Skeletal muscle cell (primary cell): Measurements from ENCODE around the gene CD48.

Source experiments
- DNase-seq: peaks from one replicate; pipeline ENCODE4 v3.0.0-alpha.2; 2010; ENCODE audit warnings: low read depth
- H3K4me3 ChIP-seq: 2 replicates; pipeline ENCODE4 v1.5.1; 2011; ENCODE audit warnings: low read depth, mild to moderate bottlenecking, control low read depth, low read length, moderate library complexity

CD48 gene, protein sequence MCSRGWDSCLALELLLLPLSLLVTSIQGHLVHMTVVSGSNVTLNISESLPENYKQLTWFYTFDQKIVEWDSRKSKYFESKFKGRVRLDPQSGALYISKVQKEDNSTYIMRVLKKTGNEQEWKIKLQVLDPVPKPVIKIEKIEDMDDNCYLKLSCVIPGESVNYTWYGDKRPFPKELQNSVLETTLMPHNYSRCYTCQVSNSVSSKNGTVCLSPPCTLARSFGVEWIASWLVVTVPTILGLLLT

DNA sequence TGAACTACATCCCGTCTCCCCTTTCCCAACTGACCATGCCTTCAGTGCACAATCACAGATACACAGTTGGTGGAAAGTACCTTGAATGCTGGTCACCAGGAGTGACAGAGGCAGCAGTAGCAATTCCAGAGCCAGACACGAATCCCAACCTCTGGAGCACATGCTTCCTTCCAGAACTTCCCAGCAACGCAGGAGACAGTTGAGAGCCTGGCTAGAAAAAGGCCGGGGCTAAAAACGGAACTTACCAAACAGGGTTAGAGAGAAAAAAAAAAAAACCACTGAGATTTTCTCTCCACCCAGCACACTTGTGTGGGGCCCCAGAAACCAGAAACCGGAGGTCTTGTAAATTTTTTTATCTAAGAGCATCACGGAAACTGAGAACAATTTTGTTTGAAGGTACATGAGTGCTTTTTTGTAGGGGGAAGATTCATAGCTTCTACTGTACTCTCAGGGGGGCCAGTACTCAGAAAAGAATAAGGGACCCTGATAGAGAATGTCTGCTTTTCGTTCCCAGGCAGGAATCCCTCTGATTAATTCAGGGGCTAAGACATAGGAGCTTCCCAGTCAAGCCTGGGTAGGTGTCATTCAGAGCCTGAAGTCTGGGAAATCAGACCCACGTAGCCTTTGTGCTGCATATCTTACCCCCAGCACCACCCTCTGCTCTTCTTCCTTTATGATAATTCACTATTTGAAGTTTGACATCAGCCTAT is at the start of gene CD48:
Gene CD48 (minus strand): TSS at position 221 of the 710 bp plus-strand sequence. CDS start 59 bp downstream, at position 162.
- no peak within 1 kb of the TSS for H3K4me3 ChIP-seq
- DNase-seq: no peak

DNA sequence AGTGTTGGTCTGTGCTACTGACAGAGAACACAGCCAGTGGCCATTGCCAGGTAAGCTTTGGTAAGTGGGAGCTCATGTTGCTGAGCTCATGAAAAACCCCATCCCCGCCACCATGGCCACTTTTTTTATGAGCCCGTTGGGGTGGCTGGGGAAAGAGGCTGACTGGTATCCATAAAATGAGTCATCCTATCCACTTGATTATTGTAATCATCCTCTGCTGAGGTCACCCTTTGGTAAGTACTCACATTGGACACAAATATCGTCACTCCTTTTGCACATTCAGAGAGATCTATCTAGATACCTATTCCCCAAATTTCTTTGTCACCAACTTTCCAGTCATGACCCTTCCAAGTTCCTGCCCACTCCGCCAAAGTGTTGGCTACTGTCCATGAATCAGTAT is 49.4 kb upstream of the CD48 start:
- H3K4me3 ChIP-seq: no peak overlapping the region
- no peak for DNase-seq

DNA sequence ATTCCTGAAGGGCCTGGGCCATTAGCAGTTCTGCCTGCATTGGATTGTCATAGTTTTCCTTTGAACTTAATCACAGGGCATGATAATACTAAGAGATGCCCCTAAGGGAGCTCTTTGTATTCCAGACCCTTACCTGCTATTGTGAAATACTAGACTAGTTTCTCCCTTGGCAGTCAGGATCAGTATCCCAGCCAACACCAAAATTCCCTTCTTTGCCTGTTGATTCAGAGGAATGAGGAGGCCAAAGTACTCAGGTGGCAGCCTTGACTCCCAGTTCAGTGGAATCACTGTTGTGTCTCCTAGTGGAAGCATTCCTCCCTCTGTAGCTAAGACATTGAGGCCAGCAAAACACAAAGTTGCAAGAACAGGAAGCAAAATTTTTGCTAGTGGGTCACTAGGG is 48.1 kb upstream of the CD48 start:
- no peak for DNase-seq
- no peak overlapping the region for H3K4me3 ChIP-seq

DNA sequence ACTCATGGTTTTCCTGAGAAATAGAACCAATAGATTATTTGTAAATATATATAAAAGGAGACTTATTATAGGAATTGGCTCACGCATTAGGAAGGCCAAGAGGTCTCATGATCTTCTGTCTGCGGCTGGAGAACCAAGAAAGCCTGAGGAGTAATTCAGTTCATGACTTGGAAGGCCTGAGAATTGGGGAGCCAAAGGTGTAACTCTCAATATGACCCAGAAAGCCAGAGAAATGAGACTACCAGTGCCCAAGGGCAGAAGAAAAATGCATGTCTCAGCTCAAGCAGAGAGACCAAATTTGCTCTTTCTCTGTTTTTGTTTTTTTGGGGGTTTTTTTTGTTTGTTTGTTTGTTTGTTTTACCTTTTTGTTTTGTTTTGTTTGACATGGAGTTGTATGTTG is 46.9 kb upstream of the CD48 start:
- H3K4me3 ChIP-seq: no peak overlapping the region
- no peak for DNase-seq

DNA sequence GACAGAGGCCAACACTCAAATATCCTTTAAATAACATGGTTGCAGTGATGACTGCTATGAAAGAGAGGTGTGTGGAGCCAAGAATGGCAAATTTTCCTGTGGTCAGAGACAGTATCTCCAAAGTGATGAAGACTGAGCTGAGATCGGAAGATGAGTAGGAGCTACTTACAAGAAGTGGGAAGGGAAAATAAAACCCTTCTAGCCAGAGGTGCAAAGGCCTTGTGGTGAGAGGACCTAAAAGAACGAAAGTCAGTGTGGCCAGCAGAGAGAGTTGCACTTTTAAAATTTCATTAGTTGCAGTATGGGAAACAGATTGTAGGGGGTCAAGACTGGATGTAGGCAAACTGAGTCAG is 45.2 kb upstream of the CD48 start:
- DNase-seq: no peak
- no peak overlapping the region for H3K4me3 ChIP-seq

DNA sequence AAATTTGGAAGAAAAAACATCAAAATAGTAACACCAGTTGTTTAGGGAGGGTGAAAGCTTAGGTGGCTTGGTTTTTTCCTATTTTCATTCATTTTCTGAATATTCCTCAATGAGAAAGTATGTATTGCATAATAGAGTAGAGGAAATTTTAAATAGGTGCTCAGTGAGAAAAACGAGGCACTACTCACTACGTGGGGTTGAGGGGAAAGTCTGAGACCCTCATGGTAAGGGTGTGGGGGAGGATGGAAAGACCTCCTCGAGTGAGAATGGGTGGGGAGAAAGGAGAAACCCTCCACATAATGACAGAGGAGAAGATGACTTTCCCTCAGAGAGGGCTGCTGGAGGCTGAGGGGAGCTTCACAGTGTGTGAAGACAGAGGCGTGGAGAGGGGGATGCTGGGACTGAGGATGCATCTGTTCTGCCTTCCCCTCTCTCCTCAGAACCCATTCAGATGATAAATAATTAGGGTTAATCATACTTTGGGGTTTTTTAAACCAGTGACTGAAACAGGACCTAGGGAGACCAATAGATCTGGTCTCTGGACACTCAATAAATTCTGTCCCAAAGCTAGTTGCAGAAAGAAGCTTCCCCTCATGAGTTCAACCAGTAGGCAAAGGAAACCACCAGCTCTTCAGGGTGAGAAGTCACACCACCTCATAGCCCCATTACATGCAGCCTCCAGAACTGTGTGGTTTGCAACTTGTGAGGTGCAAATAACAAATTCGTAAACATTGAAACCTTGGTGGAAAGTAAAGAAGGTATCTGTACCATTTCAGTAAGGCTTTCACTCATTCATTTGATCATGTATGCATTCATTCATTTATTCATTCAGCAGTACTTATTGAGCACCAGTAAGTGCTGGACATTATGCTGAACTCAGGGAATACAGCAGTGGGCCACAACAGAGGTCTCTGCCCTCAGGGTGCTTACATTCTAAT is 44.6 kb upstream of the CD48 start:
- H3K4me3 ChIP-seq: no peak overlapping the region
- DNase-seq: no peak

DNA sequence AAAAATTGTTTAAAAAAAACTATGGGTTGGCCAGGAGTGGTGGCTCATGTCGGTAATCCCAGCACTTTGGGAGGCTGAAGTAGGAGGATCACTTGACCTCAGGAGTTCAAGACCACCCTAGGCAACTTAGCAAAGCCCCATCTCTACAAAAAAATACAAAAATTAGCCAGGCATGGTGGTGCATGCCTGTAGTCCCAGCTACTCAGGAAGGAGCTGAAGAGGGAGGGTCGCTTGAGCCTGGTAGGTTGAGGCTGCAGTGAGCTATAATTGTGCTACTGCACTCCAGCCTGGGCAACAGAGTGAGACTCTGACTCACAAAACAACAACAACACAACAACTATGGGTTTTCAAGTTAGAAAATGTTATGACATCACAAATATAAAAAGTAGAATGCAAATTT is 43.8 kb upstream of the CD48 start:
- DNase-seq: no peak
- H3K4me3 ChIP-seq: no peak overlapping the region

DNA sequence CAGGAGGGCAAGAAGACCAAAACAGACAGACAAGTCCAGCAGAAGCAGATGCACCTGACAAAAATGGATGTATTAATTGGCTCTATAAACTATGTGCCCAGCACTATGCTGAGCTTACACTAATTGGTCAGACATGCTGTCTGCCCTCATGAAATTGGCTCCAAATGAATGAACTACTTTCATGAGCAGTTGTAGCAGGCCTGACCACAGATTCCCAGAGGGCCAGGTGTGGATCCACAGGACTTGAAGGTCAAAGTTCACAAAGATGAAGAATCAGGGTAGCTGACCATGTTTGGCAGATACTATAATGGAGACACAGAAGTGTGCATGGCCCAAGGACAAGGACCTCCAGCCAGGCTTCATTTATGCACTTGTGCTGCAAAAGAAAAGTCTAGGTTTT is 42.0 kb upstream of the CD48 start:
- no peak overlapping the region for H3K4me3 ChIP-seq
- DNase-seq: no peak

DNA sequence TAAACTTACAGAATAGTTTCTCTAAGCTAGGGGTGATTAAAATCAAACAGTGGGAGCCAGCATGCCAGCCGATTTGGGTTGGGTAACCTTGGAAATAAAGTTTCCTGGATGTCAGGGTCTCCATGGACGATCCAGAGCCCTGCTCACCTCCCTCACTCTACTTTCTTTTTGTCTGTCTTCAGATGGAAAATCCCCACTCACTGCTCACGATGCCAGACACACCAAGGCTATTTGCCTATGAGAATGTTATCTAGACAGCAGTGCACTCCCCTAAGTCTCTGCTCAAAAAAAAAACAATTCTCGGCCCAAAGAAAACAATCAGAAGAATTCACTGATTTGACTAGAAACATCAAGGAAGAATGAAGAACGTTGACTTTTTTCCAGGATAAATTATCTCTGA is 41.3 kb upstream of the CD48 start:
- DNase-seq: no peak
- H3K4me3 ChIP-seq: no peak overlapping the region

DNA sequence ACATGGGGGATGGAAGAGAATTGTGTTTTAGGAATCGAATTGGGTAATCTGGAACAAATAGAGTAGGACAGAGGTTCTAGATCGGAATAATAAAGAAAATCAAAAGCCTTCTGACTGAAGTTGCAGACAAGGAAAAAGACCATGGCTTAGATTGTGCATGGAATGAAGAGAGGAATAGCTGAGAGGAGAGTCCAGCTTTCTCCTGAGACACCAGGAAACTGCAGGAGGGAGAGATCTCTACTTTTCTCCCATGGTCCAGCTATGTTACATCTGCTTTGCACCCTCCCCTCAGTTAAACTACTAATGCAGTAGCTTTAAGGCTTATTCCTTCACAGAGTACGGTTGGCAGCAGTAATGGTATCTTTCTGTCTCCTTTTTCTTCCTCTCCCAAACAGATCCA is 40.8 kb upstream of the CD48 start:
- DNase-seq: no peak
- no peak overlapping the region for H3K4me3 ChIP-seq

DNA sequence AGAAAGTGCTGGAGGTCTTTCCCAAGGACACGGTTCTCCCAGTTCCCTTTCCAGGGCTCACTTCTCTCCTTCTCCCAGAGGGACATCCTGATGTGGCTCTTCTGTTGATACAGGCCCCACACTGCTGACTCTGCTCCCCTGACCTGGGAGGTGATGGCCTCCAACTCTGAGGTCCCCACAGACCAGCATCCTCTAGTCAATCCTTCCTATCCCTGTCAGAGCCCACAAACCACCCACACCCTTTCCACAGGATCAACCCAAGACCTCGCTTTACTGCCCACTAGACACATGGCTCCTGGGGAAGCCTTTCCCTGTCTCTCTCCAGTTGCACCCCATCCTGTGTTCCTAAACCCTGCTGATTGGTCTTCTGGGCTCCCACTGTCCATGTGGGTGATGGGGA is 39.0 kb upstream of the CD48 start:
- no peak for DNase-seq
- no peak overlapping the region for H3K4me3 ChIP-seq

DNA sequence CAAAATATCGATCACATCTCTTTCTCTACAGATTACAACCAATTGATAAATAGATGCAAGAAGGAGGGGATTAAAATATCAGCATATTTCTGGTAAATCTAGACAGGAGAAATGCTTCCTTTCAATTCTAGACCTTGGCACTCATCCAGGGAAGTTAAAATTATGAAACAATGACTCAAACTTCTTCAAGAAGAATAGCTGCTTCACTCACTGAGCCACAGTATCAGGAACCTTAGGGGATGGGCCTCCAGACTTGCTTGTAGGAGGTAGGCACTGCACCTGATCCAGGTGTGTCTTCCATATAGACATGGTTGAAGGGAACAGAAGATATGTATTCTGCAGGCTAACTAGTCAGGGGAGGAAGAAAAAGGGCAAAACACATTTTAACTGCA is 37.3 kb upstream of the CD48 start:
- DNase-seq: no peak
- no peak overlapping the region for H3K4me3 ChIP-seq

DNA sequence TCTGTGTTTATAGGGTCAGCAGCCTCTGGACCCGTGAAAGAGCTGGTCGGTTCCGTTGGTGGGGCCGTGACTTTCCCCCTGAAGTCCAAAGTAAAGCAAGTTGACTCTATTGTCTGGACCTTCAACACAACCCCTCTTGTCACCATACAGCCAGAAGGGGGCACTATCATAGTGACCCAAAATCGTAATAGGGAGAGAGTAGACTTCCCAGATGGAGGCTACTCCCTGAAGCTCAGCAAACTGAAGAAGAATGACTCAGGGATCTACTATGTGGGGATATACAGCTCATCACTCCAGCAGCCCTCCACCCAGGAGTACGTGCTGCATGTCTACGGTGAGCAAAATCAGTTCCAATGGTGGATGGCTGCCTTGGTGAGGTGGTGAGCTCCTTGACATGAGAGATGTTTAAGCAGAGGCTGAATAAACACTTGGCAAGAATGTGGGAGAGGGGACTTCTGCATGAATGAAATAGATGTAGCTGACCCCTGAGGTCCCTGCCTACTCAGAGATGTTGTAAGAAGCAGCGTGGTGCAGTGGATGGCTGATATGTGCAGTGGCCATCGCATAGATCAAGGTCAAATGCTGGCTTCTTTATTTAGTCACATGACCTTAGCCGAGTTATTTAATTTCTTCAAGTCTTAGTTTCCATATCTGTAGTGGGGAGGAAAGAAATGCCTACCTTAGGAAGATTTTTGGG is 36.7 kb upstream of the CD48 start:
- DNase-seq: no peak
- no peak overlapping the region for H3K4me3 ChIP-seq

DNA sequence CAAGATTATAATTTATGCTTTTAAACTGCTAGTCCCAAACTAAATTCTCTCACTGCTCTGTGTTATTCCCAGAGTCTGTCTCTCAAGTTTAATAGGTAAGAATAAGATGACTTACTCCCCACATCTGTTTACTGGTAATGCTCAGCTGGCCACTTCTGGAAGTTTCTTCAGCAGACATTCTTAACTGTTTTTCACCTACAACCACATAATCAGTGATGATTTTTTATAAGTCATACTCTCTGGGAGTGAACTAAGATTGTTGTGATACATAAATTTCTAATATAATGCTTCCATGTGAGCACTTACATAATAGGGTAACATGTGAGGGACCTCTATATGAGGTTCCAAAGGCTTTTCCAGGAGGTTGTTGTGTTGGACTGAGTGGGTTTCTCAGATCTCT is 36.1 kb upstream of the CD48 start:
- no peak overlapping the region for H3K4me3 ChIP-seq
- no peak for DNase-seq

DNA sequence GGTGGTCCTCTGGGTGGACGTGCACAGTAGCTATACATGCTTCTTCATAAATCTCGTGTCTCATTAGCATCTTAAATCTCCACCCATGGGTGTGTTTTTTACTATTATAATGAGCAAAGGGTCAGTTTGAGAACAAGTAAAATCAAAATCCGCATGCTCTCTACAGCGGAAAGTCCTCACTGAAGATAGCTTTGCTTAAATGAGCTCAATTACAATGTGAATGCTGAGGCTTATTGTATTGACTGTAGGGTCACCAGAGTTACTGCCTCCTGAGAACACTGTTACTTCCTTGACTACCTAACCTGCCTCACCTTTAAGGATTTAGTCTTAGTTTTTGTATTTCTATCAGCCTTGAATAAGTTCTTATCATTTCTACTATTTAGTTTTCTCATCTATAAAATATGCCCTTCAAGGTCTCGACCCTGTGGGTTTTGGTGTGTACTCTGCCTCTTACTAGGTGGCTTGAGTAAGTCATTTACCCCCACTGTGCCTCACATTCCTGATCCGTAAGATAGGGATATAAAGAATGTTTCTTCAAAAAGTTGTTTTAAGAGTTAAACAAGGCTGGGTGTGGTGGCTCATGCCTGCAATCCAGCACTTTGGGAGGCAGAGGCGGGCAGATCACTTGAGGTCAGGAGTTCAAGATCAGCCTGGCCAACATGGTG is 35.3 kb upstream of the CD48 start:
- no peak for DNase-seq
- H3K4me3 ChIP-seq: no peak overlapping the region

DNA sequence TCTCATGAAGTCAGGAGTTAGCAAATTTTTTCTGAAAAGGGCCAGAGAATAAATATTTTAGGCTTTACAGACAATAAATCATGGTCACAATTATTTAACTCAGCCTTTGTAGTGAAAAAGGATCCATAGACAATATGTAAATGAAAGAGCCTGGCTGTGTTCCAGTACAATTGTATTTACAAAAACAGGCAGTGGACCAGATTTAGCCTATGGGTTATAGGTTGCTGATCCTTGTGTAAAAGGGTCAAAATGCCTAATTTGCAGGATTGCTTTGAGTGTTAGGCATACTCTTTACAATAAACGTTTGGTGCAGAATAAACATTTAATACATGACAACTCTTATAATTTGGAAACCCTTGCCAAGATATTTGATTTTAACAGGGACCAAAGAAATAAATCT is 33.9 kb upstream of the CD48 start:
- DNase-seq: no peak
- H3K4me3 ChIP-seq: no peak overlapping the region

DNA sequence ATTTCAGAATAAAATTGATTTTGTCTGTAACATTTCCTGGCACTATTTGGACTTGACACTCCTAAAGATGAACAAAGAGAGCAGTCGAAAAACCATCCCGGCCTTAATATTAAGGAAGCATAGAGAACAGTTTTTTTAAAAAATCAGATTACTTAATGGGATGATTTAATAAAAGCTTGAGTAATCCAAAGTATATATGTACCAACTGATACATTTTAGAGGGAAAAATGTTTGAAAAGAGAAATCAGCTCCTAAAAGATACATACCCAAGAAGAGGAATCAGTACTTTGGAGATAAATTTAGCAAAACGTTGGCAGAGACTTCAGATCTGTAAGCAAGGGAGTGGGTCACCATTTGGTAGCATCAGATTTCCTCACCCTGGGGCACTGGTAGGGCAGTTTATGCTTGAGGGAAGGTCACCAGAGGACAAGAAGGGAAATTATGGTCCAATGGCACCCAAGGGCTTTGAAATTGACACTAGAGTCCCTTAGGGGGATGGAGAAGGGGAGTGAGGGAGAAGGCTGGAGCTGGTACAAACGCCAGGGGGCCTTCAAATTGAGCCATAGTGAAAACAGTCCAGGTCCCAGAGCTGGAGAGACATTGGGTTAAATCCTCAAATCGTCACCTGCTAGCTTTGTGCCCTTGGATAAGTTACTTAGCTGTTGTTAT is 33.4 kb upstream of the CD48 start:
- H3K4me3 ChIP-seq: no peak overlapping the region
- DNase-seq: no peak

DNA sequence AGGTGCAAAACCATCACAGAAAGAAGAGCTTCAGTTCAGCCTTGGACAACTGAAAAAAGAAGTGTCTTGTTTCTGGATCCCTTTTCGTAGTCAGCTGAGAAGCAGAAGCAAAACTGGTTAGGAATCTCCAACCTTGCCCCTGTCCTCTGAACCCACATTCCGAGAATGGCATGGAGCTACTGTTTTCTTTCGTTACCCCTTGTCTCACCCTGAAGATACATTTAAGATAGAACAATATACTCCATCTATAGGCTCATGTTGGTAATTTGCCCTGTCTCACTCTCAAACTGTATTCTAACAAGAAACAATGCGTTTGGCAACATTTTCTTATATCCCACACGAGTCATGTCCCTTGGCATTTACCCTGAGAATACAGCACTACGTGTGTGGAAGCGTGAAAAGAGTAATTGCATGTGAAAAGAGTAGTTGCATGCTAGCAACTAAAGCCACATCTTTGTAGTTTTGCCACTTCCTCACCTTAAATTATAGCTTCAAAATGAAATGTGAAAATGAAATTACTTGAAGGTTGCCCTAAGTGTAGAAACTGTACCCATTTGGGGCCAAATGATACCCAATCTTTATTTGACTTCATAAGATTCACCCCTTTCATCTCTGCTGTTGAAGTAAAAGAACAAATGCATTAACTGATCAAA is 32.7 kb upstream of the CD48 start:
- H3K4me3 ChIP-seq: no peak overlapping the region
- no peak for DNase-seq
